Suprapubic skin (tissue), 4 donors: ENCODE results near the gene MS4A15. TPM values are rescaled to one million over a fixed set of nuclear protein-coding genes. Genes with fewer than 3 reads are reported as not detected.
"Not testable (repeated sequence)": the region's sequence is repeated elsewhere in the genome, so short reads cannot be mapped to it uniquely, and the experiment has no call there.

Source experiments
- DNase-seq, 2 donors: peaks; one replicate each; pipeline ENCODE4 v3.0.0-alpha.2; 2019; ENCODE audit warnings: low spot score in 2 of 2
- H3K27ac ChIP-seq: fragments of 200-600 bp; sonication (generic); one replicate; pipeline ENCODE4 v1.5.1; 2019
- H3K27me3 ChIP-seq: fragments of 200-600 bp; sonication (generic); one replicate; pipeline ENCODE4 v1.5.1; 2019
- H3K36me3 ChIP-seq: fragments of 200-600 bp; sonication (generic); one replicate; pipeline ENCODE4 v1.5.1; 2019
- H3K4me1 ChIP-seq: fragments of 200-600 bp; sonication (generic); one replicate; pipeline ENCODE4 v1.5.1; 2019
- H3K4me3 ChIP-seq: fragments of 200-600 bp; sonication (generic); one replicate; pipeline ENCODE4 v1.5.1; 2019; ENCODE audit warnings: mild to moderate bottlenecking
- H3K9me3 ChIP-seq: fragments of 200-600 bp; sonication (generic); one replicate; pipeline ENCODE4 v1.5.1; 2019
- EP300 ChIP-seq: sonication (generic); formaldehyde crosslinking; IDR thresholded peaks from one replicate; pipeline ENCODE4 v1.6.1; 2017; ENCODE audit warnings: antibody characterized with exemption
- POLR2A ChIP-seq, 2 donors: fragments of 450-650 bp; IDR thresholded peaks; one replicate each; pipeline ENCODE4 v1.6.1; 2017; ENCODE audit warnings: antibody characterized with exemption in 2 of 2, mild to moderate bottlenecking in 2 of 2, moderate library complexity in 2 of 2
- POLR2AphosphoS5 ChIP-seq, 3 donors: sonication (generic); formaldehyde crosslinking; IDR thresholded peaks; one replicate each; pipeline ENCODE4 v1.6.1; 2017; ENCODE audit warnings: antibody characterized with exemption in 3 of 3
- WGBS: methylation state at CpG from one replicate; pipeline ENCODE4 v1.1.5; 2018; 5-methylcytosine and 5-hydroxymethylcytosine counted together
- total RNA-seq, 4 donors: library from RNA; depleted of rRNA; stranded (reverse); fragments of >200 nt; gene quantifications; one replicate each; pipeline ENCODE4 v1.1.0, GENCODE V29; 2016
- TF ChIP-seq, protein P1 (sequence below), 2 donors: fragments of 200-600 bp in 1 of 2; fragments of 450-650 bp in 1 of 2; sonication (generic) in 1 of 2; IDR thresholded peaks; one replicate each; pipeline ENCODE4 v1.5.1; 2016 to 2019; ENCODE audit warnings: antibody characterized with exemption in 2 of 2, mild to moderate bottlenecking in 1 of 2, moderate library complexity in 1 of 2

The MS4A15 gene, protein sequence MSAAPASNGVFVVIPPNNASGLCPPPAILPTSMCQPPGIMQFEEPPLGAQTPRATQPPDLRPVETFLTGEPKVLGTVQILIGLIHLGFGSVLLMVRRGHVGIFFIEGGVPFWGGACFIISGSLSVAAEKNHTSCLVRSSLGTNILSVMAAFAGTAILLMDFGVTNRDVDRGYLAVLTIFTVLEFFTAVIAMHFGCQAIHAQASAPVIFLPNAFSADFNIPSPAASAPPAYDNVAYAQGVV
- not detected for total RNA-seq

DNA sequence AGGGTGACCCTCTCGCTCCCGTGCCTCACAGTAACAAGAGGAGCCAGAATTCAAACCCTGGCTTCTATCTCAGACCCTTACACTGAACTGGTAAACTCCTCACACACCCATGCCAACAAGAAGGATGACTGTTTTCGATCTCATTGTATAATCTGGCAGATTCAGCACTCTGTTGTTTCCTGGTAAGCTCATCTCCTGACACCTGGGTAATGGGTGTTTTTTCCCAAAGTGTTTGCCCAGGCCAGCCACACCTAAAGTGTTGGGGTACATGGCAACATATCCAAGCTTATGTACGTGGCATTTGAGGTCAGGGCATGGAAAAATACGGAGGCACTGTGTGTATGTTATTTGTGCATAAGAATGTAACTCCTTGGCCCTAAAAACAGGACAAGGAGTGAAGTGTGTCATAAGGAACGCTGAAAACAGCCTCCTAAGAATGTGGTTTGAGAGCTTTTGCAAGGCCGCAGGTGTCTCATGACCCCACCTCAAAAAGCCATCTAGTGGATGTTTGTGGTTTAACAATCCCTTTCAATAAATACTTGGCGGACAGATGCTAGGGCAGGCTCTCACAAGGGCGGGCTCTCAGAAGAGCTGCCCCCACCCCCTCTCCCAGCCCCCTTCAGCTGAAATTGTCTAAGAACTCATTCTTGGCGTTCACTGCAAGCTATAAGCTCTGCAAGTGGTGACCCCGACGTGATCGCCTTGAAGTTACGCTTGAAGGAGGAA lies at the start of gene MS4A15:
MS4A15 (plus strand) TSS at position 561 of the 726 bp plus-strand sequence. CDS start 6,867 bp downstream, outside the sequence.
- no peak for TF ChIP-seq POLR2AphosphoS5 (IDR thresholded peaks at IDR 0.05)
- no peaks in the 10 kb centered on the region for H3K36me3 ChIP-seq
- H3K9me3 ChIP-seq: no peaks in the 10 kb centered on the region
- peaks cover 19% of the 10 kb centered on the region for H3K27me3 ChIP-seq
- H3K4me1 ChIP-seq: no peaks in the 10 kb centered on the region
- 64% methylated on average over 14 of the region's 14 CpGs for WGBS
- DNase-seq: peak in 1 of 2 donors; percentile 32
- no peak within 1 kb of the TSS for H3K4me3 ChIP-seq
- no peak within 1 kb of the TSS for H3K27ac ChIP-seq

DNA sequence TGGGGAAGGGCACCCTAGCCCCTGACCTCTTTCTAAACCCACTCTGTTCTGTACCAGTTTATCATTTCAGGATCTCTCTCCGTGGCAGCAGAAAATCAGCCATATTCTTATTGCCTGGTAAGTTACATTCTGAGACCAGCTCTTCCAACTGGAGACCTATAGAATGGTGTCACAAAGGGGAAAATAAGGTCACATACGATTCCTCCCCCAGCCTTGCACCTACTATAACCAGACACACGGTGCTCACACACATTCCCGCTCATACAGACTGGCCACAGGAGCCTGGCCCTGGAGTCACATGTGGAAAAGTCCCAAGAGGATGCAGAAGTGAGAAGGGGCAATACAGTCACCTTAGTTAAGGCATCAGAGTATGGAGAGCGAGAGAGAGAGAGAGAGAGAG lies 49.7 kb upstream of the MS4A15 start:
- Histone ChIP-seq H3K27ac (no peak overlapping the region), H3K4me3 (no peak overlapping the region), H3K36me3 (no peaks in the 10 kb centered on the region), H3K4me1 (no peaks in the 10 kb centered on the region), H3K27me3 (no peaks in the 10 kb centered on the region), H3K9me3 (no peaks in the 10 kb centered on the region)
- no peak for DNase-seq
- TF ChIP-seq POLR2A (IDR thresholded peaks at IDR 0.05): no peak
- WGBS: 79% methylated on average over 5 of the region's 5 CpGs

DNA sequence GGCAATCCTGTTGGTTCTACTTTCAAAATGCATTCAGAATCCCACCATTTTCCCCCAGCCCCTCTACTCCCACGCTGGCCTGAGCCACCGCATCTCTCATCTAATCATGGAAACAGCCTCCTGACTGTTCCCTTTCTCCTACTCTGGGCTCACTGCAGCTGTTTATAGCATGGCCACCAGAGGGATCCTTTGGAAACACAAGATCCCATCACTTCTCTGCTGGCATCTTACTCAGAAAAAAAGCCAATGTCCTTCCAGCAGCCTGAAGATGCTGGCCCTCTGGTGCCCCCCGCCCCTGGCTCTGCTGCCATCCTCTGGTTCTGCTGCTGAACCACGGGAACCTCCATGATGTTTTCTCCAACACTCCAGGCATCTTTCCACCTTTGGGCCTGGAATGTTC lies 46.2 kb upstream of the MS4A15 start:
- H3K27ac ChIP-seq: no peak overlapping the region
- no peaks in the 10 kb centered on the region for H3K36me3 ChIP-seq
- no peak for DNase-seq
- 67% methylated on average over 4 of the region's 4 CpGs for WGBS
- H3K4me3 ChIP-seq: no peak overlapping the region
- TF ChIP-seq POLR2A (IDR thresholded peaks at IDR 0.05): no peak
- TF ChIP-seq POLR2AphosphoS5 (IDR thresholded peaks at IDR 0.05): no peak
- TF ChIP-seq EP300: no peak
- TF ChIP-seq, protein P1, sequence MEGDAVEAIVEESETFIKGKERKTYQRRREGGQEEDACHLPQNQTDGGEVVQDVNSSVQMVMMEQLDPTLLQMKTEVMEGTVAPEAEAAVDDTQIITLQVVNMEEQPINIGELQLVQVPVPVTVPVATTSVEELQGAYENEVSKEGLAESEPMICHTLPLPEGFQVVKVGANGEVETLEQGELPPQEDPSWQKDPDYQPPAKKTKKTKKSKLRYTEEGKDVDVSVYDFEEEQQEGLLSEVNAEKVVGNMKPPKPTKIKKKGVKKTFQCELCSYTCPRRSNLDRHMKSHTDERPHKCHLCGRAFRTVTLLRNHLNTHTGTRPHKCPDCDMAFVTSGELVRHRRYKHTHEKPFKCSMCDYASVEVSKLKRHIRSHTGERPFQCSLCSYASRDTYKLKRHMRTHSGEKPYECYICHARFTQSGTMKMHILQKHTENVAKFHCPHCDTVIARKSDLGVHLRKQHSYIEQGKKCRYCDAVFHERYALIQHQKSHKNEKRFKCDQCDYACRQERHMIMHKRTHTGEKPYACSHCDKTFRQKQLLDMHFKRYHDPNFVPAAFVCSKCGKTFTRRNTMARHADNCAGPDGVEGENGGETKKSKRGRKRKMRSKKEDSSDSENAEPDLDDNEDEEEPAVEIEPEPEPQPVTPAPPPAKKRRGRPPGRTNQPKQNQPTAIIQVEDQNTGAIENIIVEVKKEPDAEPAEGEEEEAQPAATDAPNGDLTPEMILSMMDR (IDR thresholded peaks at IDR 0.05): no peak
- H3K27me3 ChIP-seq: no peaks in the 10 kb centered on the region
- H3K9me3 ChIP-seq: no peaks in the 10 kb centered on the region
- H3K4me1 ChIP-seq: no peaks in the 10 kb centered on the region

DNA sequence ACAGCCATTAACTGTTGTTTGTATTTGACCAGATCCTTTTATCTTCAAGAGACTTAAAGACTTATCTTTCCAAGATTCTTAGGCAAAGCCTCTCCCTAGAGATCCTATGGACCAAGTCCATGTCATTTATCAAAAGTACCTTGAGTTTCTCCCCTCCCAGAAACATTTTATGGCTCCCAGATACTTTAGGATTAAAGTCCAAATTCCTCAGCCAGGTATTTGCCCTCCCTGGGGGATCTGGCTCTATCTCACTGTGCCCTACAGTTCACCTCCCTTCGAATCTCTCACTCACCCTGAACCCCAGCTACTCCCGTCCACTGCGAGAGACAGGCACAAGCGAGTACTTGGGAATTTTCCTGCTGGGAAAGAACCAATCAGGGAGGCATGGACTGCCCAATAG lies 45.4 kb upstream of the MS4A15 start:
- Histone ChIP-seq H3K27me3 (no peaks in the 10 kb centered on the region), H3K4me3 (no peak overlapping the region), H3K27ac (no peak overlapping the region), H3K9me3 (peaks cover 2% of the 10 kb centered on the region), H3K36me3 (no peaks in the 10 kb centered on the region), H3K4me1 (no peaks in the 10 kb centered on the region)
- TF ChIP-seq, protein P1 (IDR thresholded peaks at IDR 0.05): no peak
- no peak for TF ChIP-seq EP300
- no peak for TF ChIP-seq POLR2AphosphoS5 (IDR thresholded peaks at IDR 0.05)
- no peak for TF ChIP-seq POLR2A (IDR thresholded peaks at IDR 0.05)
- WGBS: 65% methylated on average over 4 of the region's 4 CpGs
- no peak for DNase-seq

DNA sequence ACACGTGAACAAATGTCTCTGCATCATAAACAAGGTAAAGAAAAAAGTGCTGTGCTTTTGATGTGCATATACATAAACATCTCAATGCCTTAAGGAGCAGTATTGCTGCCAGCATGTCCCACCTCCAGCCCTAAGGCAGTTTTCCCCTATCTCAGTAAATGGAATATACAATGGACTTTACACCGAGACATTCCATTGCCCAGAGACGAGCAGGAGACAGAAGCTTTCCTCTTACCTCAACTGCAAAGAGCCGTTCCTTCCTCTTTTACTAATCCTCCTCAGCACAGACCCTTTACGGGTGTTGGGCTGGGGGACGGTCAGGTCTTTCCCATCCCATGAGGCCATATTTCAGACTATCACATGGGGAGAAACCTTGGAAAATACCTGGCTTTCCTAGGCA lies 43.2 kb upstream of the MS4A15 start:
- H3K9me3 ChIP-seq, H3K4me3 ChIP-seq, H3K4me1 ChIP-seq, H3K27me3 ChIP-seq, H3K27ac ChIP-seq, H3K36me3 ChIP-seq, DNase-seq: not testable (repeated sequence)
- 66% methylated on average over 6 of the region's 6 CpGs for WGBS

DNA sequence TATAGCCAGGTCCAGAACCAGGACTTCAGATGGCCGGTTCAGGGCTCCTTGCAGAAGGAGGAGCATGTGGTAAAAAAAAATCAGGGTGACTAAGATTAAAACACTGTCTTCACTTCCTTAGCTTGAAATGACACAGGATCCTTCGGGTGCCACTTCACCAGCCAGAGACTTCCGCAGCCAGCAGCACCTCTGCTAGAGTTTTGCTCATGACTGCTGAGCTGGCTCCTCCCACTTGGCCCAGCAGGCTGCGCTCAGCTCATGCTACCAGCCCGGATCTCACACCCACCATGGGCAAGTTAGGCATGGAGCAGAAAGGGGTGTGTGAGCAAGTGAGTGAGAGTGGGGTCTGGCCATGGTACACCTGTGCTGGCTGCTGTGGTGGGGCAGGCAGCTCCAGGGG lies 38.7 kb upstream of the MS4A15 start:
- WGBS: 88% methylated on average over 5 of the region's 5 CpGs
- no peaks in the 10 kb centered on the region for H3K4me1 ChIP-seq
- no peaks in the 10 kb centered on the region for H3K27me3 ChIP-seq
- peaks cover 3% of the 10 kb centered on the region for H3K9me3 ChIP-seq
- H3K36me3 ChIP-seq: no peaks in the 10 kb centered on the region
- TF ChIP-seq, protein P1 (IDR thresholded peaks at IDR 0.05): no peak
- TF ChIP-seq POLR2A (IDR thresholded peaks at IDR 0.05) (no peak), EP300 (no peak), POLR2AphosphoS5 (IDR thresholded peaks at IDR 0.05) (no peak)
- no peak overlapping the region for H3K4me3 ChIP-seq
- no peak for DNase-seq
- H3K27ac ChIP-seq: no peak overlapping the region
